ENCODE measurements around the gene DYDC1. TPM values are rescaled to one million over a fixed set of nuclear protein-coding genes. Genes with fewer than 3 reads are reported as not detected.

DYDC1 gene
- total and polyA plus RNA-seq, 2 of the 13 experiments (the other 11 are each of a cell fraction or from before 2014, with no cell fraction given): not detected

- TF ChIP-seq ZBTB40 (IDR thresholded peaks at IDR 0.05): no peak
- TF ChIP-seq ZBTB40 (CRISPR knock-in tag; IDR thresholded peaks at IDR 0.05): no peak
- TF ChIP-seq SRSF9 (IDR thresholded peaks at IDR 0.05; ENCODE audit: borderline replicate concordance, insufficient read depth, low read depth, low read length, poor library complexity, severe bottlenecking): no peak
- no peak for TF ChIP-seq ZNF674 (CRISPR knock-in tag; IDR thresholded peaks at IDR 0.05; ENCODE audit: low read depth)
- TF ChIP-seq ZNF3 (CRISPR knock-in tag; IDR thresholded peaks at IDR 0.05): no peak
- TF ChIP-seq ZNF589 (CRISPR knock-in tag; conservative IDR thresholded peaks at IDR 0.05): no peak
- TF ChIP-seq, protein P1, sequence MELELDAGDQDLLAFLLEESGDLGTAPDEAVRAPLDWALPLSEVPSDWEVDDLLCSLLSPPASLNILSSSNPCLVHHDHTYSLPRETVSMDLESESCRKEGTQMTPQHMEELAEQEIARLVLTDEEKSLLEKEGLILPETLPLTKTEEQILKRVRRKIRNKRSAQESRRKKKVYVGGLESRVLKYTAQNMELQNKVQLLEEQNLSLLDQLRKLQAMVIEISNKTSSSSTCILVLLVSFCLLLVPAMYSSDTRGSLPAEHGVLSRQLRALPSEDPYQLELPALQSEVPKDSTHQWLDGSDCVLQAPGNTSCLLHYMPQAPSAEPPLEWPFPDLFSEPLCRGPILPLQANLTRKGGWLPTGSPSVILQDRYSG (CRISPR knock-in tag; IDR thresholded peaks at IDR 0.05): no peak
- TF ChIP-seq, protein P2, sequence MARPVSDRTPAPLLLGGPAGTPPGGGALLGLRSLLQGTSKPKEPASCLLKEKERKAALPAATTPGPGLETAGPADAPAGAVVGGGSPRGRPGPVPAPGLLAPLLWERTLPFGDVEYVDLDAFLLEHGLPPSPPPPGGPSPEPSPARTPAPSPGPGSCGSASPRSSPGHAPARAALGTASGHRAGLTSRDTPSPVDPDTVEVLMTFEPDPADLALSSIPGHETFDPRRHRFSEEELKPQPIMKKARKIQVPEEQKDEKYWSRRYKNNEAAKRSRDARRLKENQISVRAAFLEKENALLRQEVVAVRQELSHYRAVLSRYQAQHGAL (CRISPR knock-in tag; IDR thresholded peaks at IDR 0.05; ENCODE audit: not compliant biosample characterization): no peak
- TF ChIP-seq RBAK (CRISPR knock-in tag; IDR thresholded peaks at IDR 0.05): no peak
- TF ChIP-seq ZNF362 (CRISPR knock-in tag; IDR thresholded peaks at IDR 0.05; ENCODE audit: borderline replicate concordance): 0 out of 2 replicates have a peak, but pooled peaks have one; percentile 14
- no peak for TF ChIP-seq ZNF235 (CRISPR knock-in tag; IDR thresholded peaks at IDR 0.05; ENCODE audit: borderline replicate concordance)
- no peak for TF ChIP-seq RFX5 (IDR thresholded peaks at IDR 0.05; ENCODE audit: low read depth, low read length)
- TF ChIP-seq ZNF24 (IDR thresholded peaks at IDR 0.05): no peak
- peak; percentile 50 for TF ChIP-seq SMC3 (IDR thresholded peaks at IDR 0.05; ENCODE audit: low read length)
- no peak; the same call in 1 of the 2 replicates for TF ChIP-seq ELF1 (CRISPR knock-in tag; IDR thresholded peaks at IDR 0.05)
- TF ChIP-seq ATF5 (CRISPR knock-in tag; IDR thresholded peaks at IDR 0.05; ENCODE audit: low read depth): no peak
Measured at GRCh38 chr10:80289451-80290287, 66.9 kb downstream of the DYDC1 start, which contains the start of gene MAT1A (continued).

Data from HepG2 (cell line).